Measurements from ENCODE around the gene SPIRE1.

Gene SPIRE1

GRCh38 chr18:12479536-12479935 is 178.4 kb downstream of the SPIRE1 start:
- no peak for DNase-seq

DNA sequence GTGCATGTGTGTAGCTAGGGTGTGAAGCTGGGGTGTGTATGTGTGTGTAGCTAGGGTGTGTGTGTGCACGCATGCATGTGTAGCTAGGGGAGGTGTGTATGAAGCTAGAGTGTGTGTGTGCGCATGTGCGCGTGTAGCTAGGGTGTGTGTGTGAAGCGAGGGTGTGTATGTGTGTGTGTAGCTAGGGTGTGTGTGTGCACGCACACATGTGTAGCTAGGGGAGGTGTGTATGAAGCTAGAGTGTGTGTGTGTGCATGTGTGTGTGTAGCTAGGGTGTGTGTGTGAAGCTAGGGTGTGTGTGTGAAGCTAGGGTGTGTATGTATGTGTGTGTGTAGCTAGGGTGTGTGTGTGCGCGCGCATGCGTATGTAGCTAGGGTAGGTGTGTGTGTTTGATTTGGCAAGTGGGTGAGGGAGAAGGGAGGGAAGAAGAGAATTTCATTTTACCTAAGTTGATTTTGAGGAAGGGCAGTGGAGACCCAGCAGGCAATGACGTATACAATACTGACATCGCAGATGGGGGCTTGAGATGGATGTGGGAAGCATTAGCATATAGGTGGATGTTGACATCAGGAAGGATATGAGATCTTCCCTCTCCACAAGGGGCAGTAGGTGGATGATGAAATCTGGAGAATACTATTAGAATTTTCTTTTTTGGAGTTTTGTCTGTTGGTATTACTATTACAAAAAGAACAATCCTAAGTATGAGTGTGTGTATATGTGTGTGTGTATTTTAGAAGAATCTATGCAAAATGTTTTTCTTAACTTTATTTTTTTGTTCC is 179.4 kb downstream of the SPIRE1 start:
- DNase-seq = no peak

DNA sequence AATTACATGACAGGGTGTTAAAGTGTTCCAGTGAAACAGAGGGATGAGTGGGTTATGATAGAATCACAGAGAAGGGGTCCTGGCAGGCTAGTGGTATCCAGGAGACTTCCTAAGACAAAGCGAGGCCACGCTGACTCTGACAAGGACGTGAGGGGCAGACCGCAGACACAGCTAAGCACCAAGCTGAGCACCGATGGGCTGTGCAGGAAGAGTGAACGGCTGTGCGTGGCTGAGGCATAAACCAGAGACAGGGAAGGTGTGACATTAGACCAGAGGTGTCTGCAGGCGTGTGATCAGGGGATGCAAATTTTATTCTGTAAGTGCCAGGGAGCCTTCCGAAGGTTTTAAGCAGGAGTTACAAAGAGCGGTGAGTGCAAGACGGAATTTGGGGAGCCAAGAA is 180.3 kb downstream of the SPIRE1 start:
- DNase-seq = no peak

DNA sequence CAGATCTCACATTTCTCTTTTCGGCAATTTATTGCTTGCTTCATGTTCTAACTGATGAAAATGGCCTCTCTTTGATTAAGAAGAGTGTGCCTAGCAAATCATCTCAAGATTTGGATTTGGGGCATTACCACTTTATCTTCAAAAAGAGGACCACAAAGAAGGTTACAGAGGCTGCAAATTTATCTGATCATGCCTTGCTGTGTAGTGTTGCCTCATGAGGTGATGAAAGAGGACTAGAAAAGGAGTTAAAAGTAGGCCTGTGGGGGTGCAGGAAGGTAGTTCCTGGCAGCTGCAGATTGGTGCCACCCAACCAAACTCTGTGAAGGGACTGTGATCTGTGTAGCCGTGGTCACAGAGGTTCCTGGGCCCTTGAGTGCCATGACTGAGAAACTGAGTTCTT is 181.0 kb downstream of the SPIRE1 start:
- DNase-seq = no peak

GRCh38 chr18:12474876-12475275 is 183.0 kb downstream of the SPIRE1 start:
- no peak for DNase-seq

GRCh38 chr18:12474146-12474545 is 183.8 kb downstream of the SPIRE1 start:
- no peak for DNase-seq

DNA sequence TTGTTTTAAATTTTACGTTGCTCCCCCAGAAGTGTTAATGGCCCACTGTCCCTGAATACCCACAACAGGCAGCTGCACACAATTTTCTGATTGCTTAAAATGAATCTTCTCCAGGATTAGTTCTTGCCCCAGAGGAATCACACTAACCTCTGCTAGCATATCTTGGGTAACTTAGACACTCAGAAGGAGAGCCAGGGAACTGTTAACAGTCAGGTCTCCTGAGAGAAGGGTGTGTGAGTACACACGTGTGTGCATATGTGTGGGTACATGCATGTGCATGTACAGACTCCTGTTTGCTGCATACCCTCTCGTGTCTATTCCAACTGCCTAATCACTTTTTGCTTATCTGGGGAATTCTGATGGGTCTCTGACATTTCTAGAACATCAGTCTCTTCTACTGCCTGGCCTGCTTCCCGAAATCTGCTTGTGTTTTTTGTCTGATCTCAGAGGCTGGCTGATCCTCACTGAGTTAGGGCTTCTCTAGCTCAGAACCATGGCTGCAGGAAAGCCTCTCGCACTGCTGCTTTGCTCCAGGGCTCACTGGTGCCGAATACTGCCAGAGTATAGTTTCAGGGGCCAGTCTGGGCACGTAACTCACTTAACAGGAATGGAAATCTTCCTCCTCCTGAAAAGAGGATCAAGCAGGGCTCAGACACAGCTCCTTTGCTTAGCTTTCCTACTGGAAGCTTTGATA is 187.4 kb downstream of the SPIRE1 start:
- no peak for DNase-seq

- no peak for DNase-seq
Measured at GRCh38 chr18:12468445-12468844, 189.5 kb downstream of the SPIRE1 start.

- DNase-seq = no peak
Measured at GRCh38 chr18:12464731-12465130, 193.2 kb downstream of the SPIRE1 start.

DNA sequence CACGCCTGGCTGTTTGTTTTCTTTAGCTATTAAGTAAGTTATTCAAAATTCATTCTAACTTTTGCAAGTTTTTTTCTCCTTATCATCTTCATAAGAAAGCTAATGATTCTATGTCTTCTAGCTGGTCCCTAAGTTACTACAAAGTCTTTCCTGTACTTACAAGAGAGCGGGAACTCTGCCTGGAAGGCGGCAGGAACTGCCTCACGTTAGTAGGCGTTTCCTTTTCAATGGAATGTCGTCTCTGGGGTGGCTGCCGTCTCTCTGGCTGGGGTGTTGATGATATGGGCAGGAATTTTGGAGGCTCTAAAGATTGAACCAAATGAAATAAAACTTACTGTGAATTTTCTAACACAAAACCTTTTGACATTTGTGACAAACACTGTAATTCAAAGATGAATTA is 194.7 kb downstream of the SPIRE1 start:
- no peak for DNase-seq

DNA sequence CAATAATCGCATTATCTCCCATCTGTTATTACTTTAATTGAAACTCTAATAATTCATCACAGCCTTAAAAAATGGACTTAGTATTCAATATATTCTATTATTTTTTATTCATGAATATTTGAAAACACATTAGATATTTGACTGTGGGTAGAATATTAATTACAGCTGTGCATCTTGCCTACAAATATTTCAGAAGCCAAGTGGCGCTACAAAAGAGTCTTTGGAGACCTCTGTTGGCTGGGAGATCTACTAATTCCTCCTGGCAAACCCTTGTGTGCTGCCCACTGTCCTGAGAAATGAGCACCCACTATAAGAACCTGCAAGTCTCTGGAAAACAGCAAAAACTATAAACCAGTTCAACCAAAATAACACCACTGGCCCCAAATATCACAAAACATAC is 195.7 kb downstream of the SPIRE1 start:
- DNase-seq = no peak

- no peak for DNase-seq
Measured at GRCh38 chr18:12461326-12461725, 196.6 kb downstream of the SPIRE1 start.

DNA sequence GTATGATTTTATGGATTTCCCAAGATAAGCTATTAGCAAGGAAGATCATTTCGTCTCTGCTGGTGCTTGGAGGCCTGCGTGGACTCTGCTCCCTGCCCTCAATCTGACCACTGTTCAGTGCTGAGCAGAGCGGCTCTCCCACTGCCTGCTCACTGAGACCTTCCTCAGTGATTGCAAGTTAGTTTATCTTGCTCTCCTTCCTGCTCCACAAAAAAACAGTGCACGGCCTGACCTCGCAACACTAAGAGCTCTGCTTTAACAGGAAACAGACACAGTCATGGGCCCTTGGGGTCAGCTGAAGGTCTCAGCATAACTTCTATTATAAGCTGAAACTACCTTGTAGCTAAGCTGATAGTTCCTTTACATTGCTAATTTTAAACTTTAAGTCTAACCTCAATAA is 197.0 kb downstream of the SPIRE1 start:
- no peak for DNase-seq

DNA sequence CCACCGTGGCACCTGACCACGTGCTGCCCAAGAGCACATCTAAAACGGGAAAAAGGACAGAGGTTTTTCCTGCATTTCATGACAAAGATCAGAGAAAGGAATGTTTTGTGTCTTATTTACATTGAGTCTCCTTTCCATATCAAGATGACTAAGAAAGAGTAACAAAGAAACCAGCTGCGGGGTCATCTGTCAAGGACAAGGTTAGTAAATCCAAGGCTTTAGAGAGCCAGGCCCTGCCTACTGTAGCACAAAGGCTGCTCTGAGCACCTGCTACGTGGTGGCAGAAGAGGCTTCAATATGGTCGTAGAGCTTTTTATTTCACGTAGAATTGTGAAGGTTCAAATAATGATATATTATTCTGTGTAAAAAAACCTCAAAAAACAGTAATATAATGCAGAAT is 199.1 kb downstream of the SPIRE1 start:
- DNase-seq = no peak

DNA sequence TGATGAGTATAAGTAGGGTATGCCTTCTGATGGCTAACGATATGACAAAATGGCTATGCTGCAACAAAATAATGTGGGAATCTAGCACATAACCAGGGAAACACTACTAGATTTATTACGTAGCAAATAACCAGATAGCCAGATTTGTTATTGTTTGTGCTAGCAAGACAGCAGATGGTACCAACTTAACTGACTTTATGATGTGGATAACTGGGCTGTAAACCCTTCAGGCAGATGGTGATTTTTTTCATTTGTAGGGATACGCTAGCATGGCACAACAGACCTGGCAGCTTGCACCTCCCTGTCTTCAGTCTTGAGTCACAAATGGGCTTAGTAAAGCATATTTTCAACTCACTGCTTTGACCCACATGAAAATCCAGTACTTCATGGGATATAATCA is 201.5 kb downstream of the SPIRE1 start:
- DNase-seq = no peak

DNA sequence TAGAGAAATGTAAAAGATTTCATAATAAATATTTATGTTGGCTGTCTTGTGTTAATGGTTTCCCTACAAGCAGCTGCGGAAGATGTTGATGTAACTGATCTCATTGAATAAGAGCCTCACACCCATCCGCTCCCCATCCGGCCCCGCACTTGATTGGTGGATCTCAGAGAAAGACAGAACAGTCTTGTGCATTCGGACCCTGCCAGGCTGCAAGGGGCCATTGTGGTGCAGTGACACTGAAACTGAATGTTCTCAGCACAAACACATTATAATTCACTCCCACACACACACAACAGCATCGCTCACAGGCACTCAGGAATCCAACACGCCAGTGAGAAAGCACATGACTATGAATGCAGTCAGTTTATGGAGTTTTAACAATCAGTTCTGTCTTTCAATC is 202.4 kb downstream of the SPIRE1 start:
- no peak for DNase-seq

GRCh38 chr18:12452784-12453183 is 205.1 kb downstream of the SPIRE1 start:
- no peak for DNase-seq

DNA sequence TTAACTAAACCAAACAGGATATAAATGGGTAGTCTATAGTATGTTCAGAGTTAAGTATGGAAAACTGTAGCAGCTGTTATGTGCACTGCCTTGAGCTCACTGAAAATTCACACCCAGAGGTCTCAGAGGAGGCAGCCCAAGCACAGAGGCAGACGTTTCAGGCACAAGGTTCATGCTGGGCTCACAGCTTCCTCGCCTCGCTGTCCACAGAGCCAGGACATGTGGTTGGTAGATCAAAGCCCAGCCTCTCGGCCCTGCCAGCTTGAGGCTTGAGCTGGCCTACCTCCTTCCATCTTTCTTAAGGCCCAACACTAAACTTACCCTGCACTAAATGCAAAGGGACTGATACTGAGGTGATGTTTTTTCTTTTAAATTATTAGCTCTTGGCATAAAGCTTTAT is 206.5 kb downstream of the SPIRE1 start:
- DNase-seq = no peak

- DNase-seq = no peak
Measured at GRCh38 chr18:12449051-12449785, 208.7 kb downstream of the SPIRE1 start.

DNA sequence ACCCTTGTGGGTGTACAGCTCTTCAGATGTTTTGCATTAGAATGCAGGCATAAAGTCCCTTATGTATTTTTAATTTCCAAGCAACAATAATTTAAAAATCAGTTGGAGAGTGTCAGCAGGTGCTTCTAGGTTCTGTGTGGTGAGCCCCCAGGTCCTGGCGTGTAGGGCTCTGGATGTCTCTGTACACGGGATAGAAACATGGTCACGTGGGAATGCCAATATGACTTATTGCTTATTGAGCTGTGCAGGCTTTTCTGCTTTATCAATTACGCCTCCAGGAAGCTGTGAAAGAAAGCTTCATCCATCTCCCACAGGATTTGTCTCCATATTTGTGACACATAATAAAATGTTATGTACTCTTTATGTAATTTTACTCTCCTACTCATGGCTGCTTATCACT is 212.4 kb downstream of the SPIRE1 start:
- DNase-seq = no peak

GRCh38 chr18:12443551-12443950 is 214.4 kb downstream of the SPIRE1 start:
- no peak for DNase-seq

GRCh38 chr18:12442946-12443345 is 215.0 kb downstream of the SPIRE1 start:
- no peak for DNase-seq

DNA sequence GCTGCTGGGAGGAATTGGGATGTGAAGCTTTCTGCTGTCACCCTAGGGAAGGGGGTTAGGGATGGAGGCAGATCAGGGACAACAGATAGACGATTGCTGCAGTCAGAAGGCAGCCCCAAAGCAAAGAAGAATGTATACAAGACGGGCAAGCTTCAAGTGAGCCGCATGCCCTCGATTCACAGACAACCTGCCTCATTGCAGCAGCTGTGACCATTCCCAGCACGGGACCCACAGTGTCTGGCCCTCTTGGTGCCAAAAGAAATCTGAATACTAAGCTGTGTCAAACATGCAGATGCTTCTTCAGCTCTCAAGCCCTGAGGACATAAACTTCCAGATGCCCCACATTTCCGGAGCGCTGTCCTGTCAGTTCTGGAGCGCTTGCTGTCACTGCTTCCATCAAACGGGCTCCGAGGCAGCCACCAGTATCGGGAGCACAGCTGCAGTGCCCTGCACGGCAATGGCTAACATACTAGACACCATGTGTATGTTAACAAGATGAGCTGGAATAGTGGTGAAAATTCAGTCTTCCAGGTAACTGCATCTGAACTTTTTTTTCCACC is 216.4 kb downstream of the SPIRE1 start:
- DNase-seq = no peak

DNA sequence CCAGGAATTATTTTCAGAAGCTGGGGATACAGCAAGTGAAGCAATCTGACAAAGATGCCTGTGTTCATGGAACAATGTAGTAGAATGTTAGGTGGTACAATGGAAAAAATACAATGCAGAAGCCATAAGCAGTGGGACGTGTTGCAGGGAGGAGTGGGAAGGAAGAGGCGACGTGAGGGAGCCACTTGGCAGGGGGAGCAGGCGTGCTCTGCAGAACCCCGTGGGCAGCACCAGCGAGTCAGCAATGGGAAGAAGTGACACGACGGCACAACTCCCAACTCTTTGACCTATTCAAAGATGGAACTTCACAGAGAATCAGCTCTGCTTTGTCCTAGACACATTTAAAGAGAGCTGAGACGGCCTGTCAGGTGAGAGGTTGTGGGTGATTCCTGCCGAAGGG is 219.7 kb downstream of the SPIRE1 start:
- no peak for DNase-seq

Data from stimulated activated CD8-positive, alpha-beta memory T cell treated with anti-CD3 and anti-CD28 coated beads, Interleukin-4, amount 100 ng/mL, for 48 hours (primary cell).